ENCODE results near the gene LRRC2.

- TF ChIP-seq EZH2 (IDR thresholded peaks at IDR 0.05) (no peak), CTCF (IDR thresholded peaks at IDR 0.05) (no peak)
Observed at GRCh38 chr3:46517016-46517783, 48.9 kb downstream of the LRRC2 start.
